Loucy (cell line): ENCODE data around the gene TMPRSS6.

Experiments
- H2AFZ ChIP-seq: fragments of 200-600 bp; sonication (generic); 2 replicates; pipeline ENCODE4 v1.6.0; 2016; ENCODE audit warnings: antibody characterized with exemption, mild to moderate bottlenecking, low read length, moderate library complexity
- H3F3A ChIP-seq: fragments of 200-600 bp; 2 replicates; pipeline ENCODE4 v1.6.0; 2016; ENCODE audit warnings: antibody characterized with exemption, low read depth, mild to moderate bottlenecking
- H3K27me3 ChIP-seq: fragments of 200-600 bp; sonication (generic); 2 replicates; pipeline ENCODE4 v1.6.1; 2014; ENCODE audit warnings: low read length, mild to moderate bottlenecking; ENCODE audit not compliant: insufficient read depth, poor library complexity, severe bottlenecking
- H3K36me3 ChIP-seq: fragments of 200-600 bp; sonication (generic); 2 replicates; pipeline ENCODE4 v1.6.1; 2016; ENCODE audit warnings: low read length; ENCODE audit not compliant: insufficient read depth
- H3K4me1 ChIP-seq: fragments of 200-600 bp; sonication (generic); 2 replicates; pipeline ENCODE4 v1.5.1; 2014; ENCODE audit warnings: low read length, mild to moderate bottlenecking; ENCODE audit not compliant: insufficient read depth, poor library complexity, severe bottlenecking
- H3K4me2 ChIP-seq: fragments of 200-600 bp; sonication (generic); 2 replicates; pipeline ENCODE4 v1.6.0; 2014; ENCODE audit warnings: antibody characterized with exemption, low read length, low read depth, mild to moderate bottlenecking; ENCODE audit not compliant: poor library complexity, severe bottlenecking
- H3K4me3 ChIP-seq: fragments of 200-600 bp; sonication (generic); 2 replicates; pipeline ENCODE4 v1.5.1; 2014; ENCODE audit warnings: low read length, mild to moderate bottlenecking, mixed read lengths; ENCODE audit not compliant: poor library complexity, severe bottlenecking
- H3K79me2 ChIP-seq: fragments of 200-600 bp; sonication (generic); 2 replicates; pipeline ENCODE4 v1.6.1; 2014; ENCODE audit warnings: low read length; ENCODE audit not compliant: insufficient read depth
- H3K9ac ChIP-seq: fragments of 200-600 bp; sonication (generic); 2 replicates; pipeline ENCODE4 v1.6.0; 2014; ENCODE audit warnings: mild to moderate bottlenecking, low read depth, low read length, moderate library complexity; ENCODE audit not compliant: poor library complexity, severe bottlenecking
- H3K9me2 ChIP-seq: fragments of 200-600 bp; sonication (generic); replicated peaks from 2 replicates; pipeline ENCODE4 v1.6.1; 2016; ENCODE audit warnings: low read depth, low read length, mixed read lengths
- H3K9me3 ChIP-seq: fragments of 200-600 bp; sonication (generic); 2 replicates; pipeline ENCODE4 v1.6.1; 2014; ENCODE audit warnings: mild to moderate bottlenecking, antibody characterized with exemption, low read length, low read depth; ENCODE audit not compliant: insufficient read depth
- H4K20me1 ChIP-seq: fragments of 200-600 bp; sonication (generic); 2 replicates; pipeline ENCODE4 v1.6.0; 2014; ENCODE audit warnings: antibody characterized with exemption, low read length, mild to moderate bottlenecking; ENCODE audit not compliant: insufficient read depth, poor library complexity, severe bottlenecking
- EZH2phosphoT487 ChIP-seq: fragments of 200-600 bp; IDR thresholded peaks from 2 replicates; pipeline ENCODE4 v1.6.1; 2018; ENCODE audit warnings: antibody characterized with exemption, mild to moderate bottlenecking, moderate library complexity, borderline replicate concordance
- TF ChIP-seq, protein P1 (sequence below): fragments of 200-600 bp; sonication (generic); conservative IDR thresholded peaks from 2 replicates; pipeline ENCODE4 v1.5.1; 2014; ENCODE audit warnings: mild to moderate bottlenecking, antibody characterized with exemption, low read length

Gene TMPRSS6

GRCh38 chr22:37015587-37015878 lies 94.0 kb downstream of the TMPRSS6 start:
- Histone ChIP-seq H3K27me3 (peaks cover 5% of the 10 kb centered on the region), H4K20me1 (peaks cover 25% of the 10 kb centered on the region), H3K79me2 (peaks cover 43% of the 10 kb centered on the region), H3K9me2 (no peaks in the 10 kb centered on the region), H2AFZ (no peak overlapping the region), H3K9me3 (no peaks in the 10 kb centered on the region), H3K36me3 (no peaks in the 10 kb centered on the region), H3K4me3 (no peak overlapping the region), H3F3A (no peaks in the 10 kb centered on the region), H3K9ac (no peak overlapping the region), H3K4me1 (peaks cover 30% of the 10 kb centered on the region), H3K4me2 (peak overlapping the region; percentile 40)
- TF ChIP-seq, protein P1, sequence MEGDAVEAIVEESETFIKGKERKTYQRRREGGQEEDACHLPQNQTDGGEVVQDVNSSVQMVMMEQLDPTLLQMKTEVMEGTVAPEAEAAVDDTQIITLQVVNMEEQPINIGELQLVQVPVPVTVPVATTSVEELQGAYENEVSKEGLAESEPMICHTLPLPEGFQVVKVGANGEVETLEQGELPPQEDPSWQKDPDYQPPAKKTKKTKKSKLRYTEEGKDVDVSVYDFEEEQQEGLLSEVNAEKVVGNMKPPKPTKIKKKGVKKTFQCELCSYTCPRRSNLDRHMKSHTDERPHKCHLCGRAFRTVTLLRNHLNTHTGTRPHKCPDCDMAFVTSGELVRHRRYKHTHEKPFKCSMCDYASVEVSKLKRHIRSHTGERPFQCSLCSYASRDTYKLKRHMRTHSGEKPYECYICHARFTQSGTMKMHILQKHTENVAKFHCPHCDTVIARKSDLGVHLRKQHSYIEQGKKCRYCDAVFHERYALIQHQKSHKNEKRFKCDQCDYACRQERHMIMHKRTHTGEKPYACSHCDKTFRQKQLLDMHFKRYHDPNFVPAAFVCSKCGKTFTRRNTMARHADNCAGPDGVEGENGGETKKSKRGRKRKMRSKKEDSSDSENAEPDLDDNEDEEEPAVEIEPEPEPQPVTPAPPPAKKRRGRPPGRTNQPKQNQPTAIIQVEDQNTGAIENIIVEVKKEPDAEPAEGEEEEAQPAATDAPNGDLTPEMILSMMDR = no peak
- TF ChIP-seq EZH2phosphoT487 = no peak
